Activated T-helper 1 cell treated with anti-CD3 and anti-CD28 coated beads, Interleukin-2, amount 50 U/mL, for 16 hours (primary cell): ENCODE data around the gene PRDM16.

Experiments used
- DNase-seq, 2 donors: peaks; one replicate each; pipeline ENCODE4 v3.0.0-alpha.2; 2020; ENCODE audit warnings: low read depth in 1 of 2, low spot score in 1 of 2

PRDM16 gene

GRCh38 chr1:3120994-3121393, 52.0 kb downstream of the PRDM16 start:
- no peak for DNase-seq

GRCh38 chr1:3121401-3122210, 52.6 kb downstream of the PRDM16 start:
- DNase-seq, result no peak

GRCh38 chr1:3122311-3122710, 53.3 kb downstream of the PRDM16 start:
- no peak for DNase-seq

GRCh38 chr1:3124246-3124645, 55.2 kb downstream of the PRDM16 start:
- no peak for DNase-seq

- DNase-seq, result no peak
These were observed 56.1 kb downstream of the PRDM16 start for GRCh38 chr1:3125078-3125477.

GRCh38 chr1:3125546-3126368, 56.8 kb downstream of the PRDM16 start:
- no peak for DNase-seq

GRCh38 chr1:3126756-3127678, 58.0 kb downstream of the PRDM16 start:
- no peak for DNase-seq

- no peak for DNase-seq
These were observed 58.7 kb downstream of the PRDM16 start for GRCh38 chr1:3127738-3128137.

- DNase-seq, result no peak
These were observed 59.6 kb downstream of the PRDM16 start for GRCh38 chr1:3128431-3129132.

GRCh38 chr1:3129133-3129490, 60.1 kb downstream of the PRDM16 start:
- no peak for DNase-seq

- no peak for DNase-seq
These were observed 61.3 kb downstream of the PRDM16 start for GRCh38 chr1:3130268-3130667.

- DNase-seq, result no peak
These were observed 63.7 kb downstream of the PRDM16 start for GRCh38 chr1:3132660-3133059.

- DNase-seq, result no peak
These were observed 64.7 kb downstream of the PRDM16 start for GRCh38 chr1:3133686-3134085.

GRCh38 chr1:3134381-3135072, 65.5 kb downstream of the PRDM16 start:
- no peak for DNase-seq

GRCh38 chr1:3135073-3135702, 66.2 kb downstream of the PRDM16 start:
- DNase-seq, result no peak

GRCh38 chr1:3135744-3136455, 66.9 kb downstream of the PRDM16 start:
- no peak for DNase-seq

GRCh38 chr1:3136532-3136931, 67.5 kb downstream of the PRDM16 start:
- DNase-seq, result no peak

- DNase-seq, result no peak
These were observed 68.4 kb downstream of the PRDM16 start for GRCh38 chr1:3137111-3138100.
